ENCODE data around the gene STRA6.

STRA6 gene

DNA sequence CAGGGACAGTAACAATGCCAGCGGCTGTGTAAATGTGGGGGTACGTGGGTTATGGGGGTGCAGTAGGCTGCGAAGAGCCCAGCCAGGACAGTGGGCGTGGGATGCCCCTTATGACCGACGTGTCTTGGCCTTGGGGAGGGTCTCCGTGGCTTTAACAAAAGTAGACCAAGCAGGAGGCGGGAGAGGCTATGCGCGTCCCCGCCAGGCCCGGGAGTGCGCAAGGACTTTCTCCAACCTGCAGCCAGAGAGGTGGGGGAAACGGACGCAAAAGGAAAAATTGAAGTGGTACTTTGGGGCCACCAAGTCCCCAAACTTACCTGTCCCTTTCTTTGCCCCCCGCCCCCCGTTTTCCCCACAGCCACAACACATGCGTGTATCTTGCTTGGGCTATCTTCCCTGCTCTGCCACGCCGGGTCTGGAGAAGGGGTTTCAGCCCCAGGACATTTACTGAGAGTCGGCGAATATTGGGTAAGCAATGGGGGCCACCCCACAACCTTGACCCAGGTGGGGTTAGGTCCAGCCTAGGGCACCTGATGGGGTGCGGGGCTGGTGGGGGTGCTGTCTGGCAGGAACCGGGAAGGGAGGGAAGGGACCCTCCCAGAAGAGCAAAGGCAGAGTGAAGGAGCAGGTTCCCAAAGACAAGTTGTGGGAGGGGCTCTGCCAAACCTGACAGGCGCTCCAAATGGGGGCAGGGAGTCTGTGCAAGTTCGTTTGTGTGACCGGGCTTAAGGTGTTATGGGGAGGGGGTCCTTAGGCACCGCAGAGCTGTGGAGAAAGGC lies 71.5 kb downstream of the STRA6 start:
- no peak for DNase-seq

DNA sequence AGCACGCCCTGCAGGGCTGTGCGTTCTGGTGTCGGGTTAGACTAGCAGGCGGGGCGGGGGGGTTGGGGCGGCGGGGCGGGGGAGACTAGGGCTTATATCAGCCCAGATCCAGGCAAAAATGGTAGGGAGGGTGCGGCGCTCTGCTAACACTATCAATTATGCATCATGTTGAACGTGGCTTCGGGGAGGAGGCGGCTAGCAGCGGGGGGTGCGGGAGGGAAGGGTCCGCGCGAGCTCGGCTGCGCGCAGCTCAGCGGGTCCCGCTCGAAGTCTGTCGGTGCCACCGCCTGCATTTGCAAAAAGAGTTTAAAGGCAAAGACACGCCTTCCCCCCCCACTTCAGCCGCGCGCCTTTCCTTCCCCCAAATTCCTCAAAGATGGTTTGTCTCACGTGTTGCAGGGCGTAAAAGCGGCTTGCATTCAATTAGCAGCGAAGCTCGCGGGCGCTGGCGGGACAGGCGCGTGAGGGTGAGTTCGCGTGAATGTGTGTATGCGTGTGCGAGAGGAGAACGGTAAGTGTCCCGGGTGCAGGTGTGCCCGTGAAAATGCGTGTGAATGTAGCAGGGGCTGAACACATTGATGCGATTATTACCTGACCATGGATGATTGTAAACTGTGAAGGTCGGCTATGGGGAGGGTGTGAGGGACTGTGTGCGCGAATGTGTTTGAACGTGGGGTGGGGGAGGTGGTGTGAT lies 72.3 kb downstream of the STRA6 start, which contains the start of gene ISLR2:
Gene ISLR2, plus strand, starts transcription at position 432 of the 694 bp plus-strand sequence. CDS start 2,169 bp downstream, outside the sequence.
- DNase-seq, result peak; percentile 61

DNA sequence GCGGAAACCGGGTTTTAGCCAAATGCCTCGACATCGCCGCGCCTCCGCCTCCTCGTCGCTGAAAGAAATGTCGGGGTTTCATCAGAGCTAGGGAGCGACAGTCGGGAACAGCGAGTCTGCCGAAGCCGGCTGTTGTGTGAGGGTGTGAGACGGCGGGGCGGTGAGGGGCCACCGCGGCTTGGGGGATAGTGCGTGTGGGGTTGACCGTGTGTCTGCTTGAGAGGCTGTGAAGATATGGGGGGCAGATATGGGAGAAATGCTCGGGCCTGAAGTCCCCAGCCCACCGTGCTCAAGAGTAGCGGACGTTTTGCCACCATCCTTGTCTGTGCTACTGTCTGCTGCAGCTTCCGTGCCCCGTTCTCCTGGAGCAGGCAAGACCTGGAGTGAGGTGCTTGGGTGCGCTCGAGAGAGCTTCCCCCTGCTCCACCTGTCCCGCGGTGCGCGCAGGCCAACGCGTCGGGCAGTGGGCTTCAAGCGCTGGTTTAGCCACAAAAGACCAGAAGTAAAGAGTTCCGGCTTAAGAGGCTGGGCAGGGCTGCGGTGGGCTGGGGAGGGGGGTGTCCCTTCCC lies 72.9 kb downstream of the STRA6 start:
- DNase-seq, result peak; percentile 61

All from NCI-H146 (cell line).